Rectal smooth muscle tissue (tissue), 1 donor: ENCODE measurements around the gene SORBS2.

Source experiments
- H3K27ac ChIP-seq: one replicate; pipeline ENCODE4 v1.7.0; 2013; ENCODE audit warnings: low read depth, low read length, inconsistent platforms
- H3K27me3 ChIP-seq: one replicate; pipeline ENCODE4 v1.7.0; 2013; ENCODE audit warnings: low read length; ENCODE audit not compliant: control insufficient read depth, insufficient read depth
- H3K36me3 ChIP-seq: one replicate; pipeline ENCODE4 v1.7.0; 2013; ENCODE audit warnings: low read length; ENCODE audit not compliant: control insufficient read depth, insufficient read depth
- H3K4me1 ChIP-seq: one replicate; pipeline ENCODE4 v1.7.0; 2013; ENCODE audit warnings: low read length; ENCODE audit not compliant: control insufficient read depth, insufficient read depth
- H3K4me3 ChIP-seq: one replicate; pipeline ENCODE4 v1.7.0; 2013; ENCODE audit warnings: low read length
- H3K9ac ChIP-seq: one replicate; pipeline ENCODE4 v1.7.0; 2013; ENCODE audit warnings: low read length

Gene SORBS2

GRCh38 chr4:185748901-185749390 lies 63.0 kb downstream of the SORBS2 start:
- Histone ChIP-seq H3K9ac (no peak overlapping the region), H3K27me3 (no peaks in the 10 kb centered on the region), H3K4me3 (no peak overlapping the region), H3K27ac (peak overlapping the region; percentile 15), H3K36me3 (no peaks in the 10 kb centered on the region), H3K4me1 (peaks cover 2% of the 10 kb centered on the region)

GRCh38 chr4:185745891-185746290 lies 66.1 kb downstream of the SORBS2 start:
- Histone ChIP-seq H3K27me3 (no peaks in the 10 kb centered on the region), H3K4me3 (no peak overlapping the region), H3K27ac (no peak overlapping the region), H3K4me1 (peaks cover 2% of the 10 kb centered on the region), H3K9ac (no peak overlapping the region), H3K36me3 (no peaks in the 10 kb centered on the region)

GRCh38 chr4:185744946-185745345 lies 67.0 kb downstream of the SORBS2 start:
- Histone ChIP-seq H3K36me3 (no peaks in the 10 kb centered on the region), H3K27me3 (no peaks in the 10 kb centered on the region), H3K9ac (no peak overlapping the region), H3K4me1 (peaks cover 2% of the 10 kb centered on the region), H3K27ac (no peak overlapping the region), H3K4me3 (no peak overlapping the region)

- H3K4me1 ChIP-seq: peaks cover 2% of the 10 kb centered on the region
- no peak overlapping the region for H3K9ac ChIP-seq
- H3K36me3 ChIP-seq: no peaks in the 10 kb centered on the region
- no peaks in the 10 kb centered on the region for H3K27me3 ChIP-seq
- no peak overlapping the region for H3K27ac ChIP-seq
- no peak overlapping the region for H3K4me3 ChIP-seq
These were observed 67.5 kb downstream of the SORBS2 start for GRCh38 chr4:185744488-185744862.

- no peak overlapping the region for H3K9ac ChIP-seq
- no peaks in the 10 kb centered on the region for H3K36me3 ChIP-seq
- no peak overlapping the region for H3K4me3 ChIP-seq
- H3K27ac ChIP-seq: no peak overlapping the region
- H3K4me1 ChIP-seq: peaks cover 2% of the 10 kb centered on the region
- no peaks in the 10 kb centered on the region for H3K27me3 ChIP-seq
These were observed 68.1 kb downstream of the SORBS2 start for GRCh38 chr4:185743722-185744487.

- H3K4me3 ChIP-seq: no peak overlapping the region
- H3K27me3 ChIP-seq: no peaks in the 10 kb centered on the region
- no peak overlapping the region for H3K9ac ChIP-seq
- no peaks in the 10 kb centered on the region for H3K36me3 ChIP-seq
- peaks cover 11% of the 10 kb centered on the region for H3K4me1 ChIP-seq
- no peak overlapping the region for H3K27ac ChIP-seq
These were observed 69.2 kb downstream of the SORBS2 start for GRCh38 chr4:185742766-185743165.

- no peak overlapping the region for H3K27ac ChIP-seq
These were observed 70.2 kb downstream of the SORBS2 start for GRCh38 chr4:185741795-185742194.

GRCh38 chr4:185740471-185740873 lies 71.5 kb downstream of the SORBS2 start:
- H3K9ac ChIP-seq: no peak overlapping the region
- H3K27ac ChIP-seq: peak overlapping the region; percentile 41
- H3K36me3 ChIP-seq: no peaks in the 10 kb centered on the region
- H3K27me3 ChIP-seq: no peaks in the 10 kb centered on the region
- no peak overlapping the region for H3K4me3 ChIP-seq
- peaks cover 30% of the 10 kb centered on the region for H3K4me1 ChIP-seq

More at GRCh38 chr4:185741795-185742194, 70.2 kb downstream of the SORBS2 start:
- Histone ChIP-seq H3K4me1 (peaks cover 21% of the 10 kb centered on the region), H3K36me3 (no peaks in the 10 kb centered on the region), H3K4me3 (no peak overlapping the region), H3K27me3 (no peaks in the 10 kb centered on the region), H3K9ac (no peak overlapping the region)

- Histone ChIP-seq H3K27me3 (no peaks in the 10 kb centered on the region), H3K27ac (peak overlapping the region; percentile 92), H3K4me3 (no peak overlapping the region), H3K9ac (no peak overlapping the region), H3K36me3 (no peaks in the 10 kb centered on the region), H3K4me1 (peaks cover 35% of the 10 kb centered on the region)
These were observed 73.2 kb downstream of the SORBS2 start for GRCh38 chr4:185738820-185739219.

- H3K4me3 ChIP-seq: peak overlapping the region; percentile 3
These were observed 73.9 kb downstream of the SORBS2 start for GRCh38 chr4:185738038-185738552.

GRCh38 chr4:185737489-185738037 lies 74.4 kb downstream of the SORBS2 start:
- Histone ChIP-seq H3K4me1 (peaks cover 35% of the 10 kb centered on the region), H3K27me3 (no peaks in the 10 kb centered on the region), H3K4me3 (peak overlapping the region; percentile 3), H3K9ac (no peak overlapping the region), H3K36me3 (no peaks in the 10 kb centered on the region), H3K27ac (peak overlapping the region; percentile 92)

More at GRCh38 chr4:185738038-185738552, 73.9 kb downstream of the SORBS2 start:
- Histone ChIP-seq H3K27me3 (no peaks in the 10 kb centered on the region), H3K27ac (peak overlapping the region; percentile 92), H3K36me3 (no peaks in the 10 kb centered on the region), H3K4me1 (peaks cover 35% of the 10 kb centered on the region), H3K9ac (no peak overlapping the region)

GRCh38 chr4:185736882-185737281 lies 75.1 kb downstream of the SORBS2 start:
- Histone ChIP-seq H3K4me3 (peak overlapping the region; percentile 19), H3K36me3 (no peaks in the 10 kb centered on the region), H3K4me1 (peaks cover 35% of the 10 kb centered on the region), H3K9ac (no peak overlapping the region), H3K27ac (peak overlapping the region; percentile 92), H3K27me3 (no peaks in the 10 kb centered on the region)
